Measurements from ENCODE around the gene PNPLA7. TPM values are rescaled to one million over a fixed set of nuclear protein-coding genes. Genes with fewer than 3 reads are reported as not detected.

The PNPLA7 gene
- polyA plus RNA-seq, 1 of the 3 experiments (the other 2 are of a cell fraction) = 0.99 TPM

DNA sequence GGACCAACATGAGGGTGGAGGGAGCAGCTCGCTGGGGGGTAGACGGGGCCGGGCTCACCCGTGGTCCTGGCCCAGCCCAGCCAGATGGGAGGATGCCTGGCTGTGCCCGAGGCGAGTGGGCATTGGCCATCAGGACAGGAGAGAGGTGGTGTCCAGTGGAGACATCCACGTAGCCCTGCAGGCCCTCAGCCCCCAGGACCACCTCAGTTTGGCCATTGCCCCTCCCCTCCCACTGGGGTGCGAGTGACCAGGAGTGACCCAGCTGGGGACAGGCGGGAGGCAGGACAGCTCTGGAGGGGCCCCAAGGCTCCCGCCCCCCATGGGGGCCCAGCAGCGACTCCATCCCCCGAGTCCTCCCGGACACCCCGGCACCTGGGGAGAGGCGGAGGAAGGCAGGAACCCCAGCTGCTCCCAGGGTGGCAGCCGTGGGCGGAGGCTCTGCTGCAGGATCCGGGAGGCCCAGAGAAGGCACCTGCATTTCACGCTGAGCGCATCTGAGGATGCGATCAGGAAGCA, 118.7 kb downstream of the PNPLA7 start:
- Histone ChIP-seq H3K9me3 (no peaks in the 10 kb centered on the region), H3K9me2 (no peaks in the 10 kb centered on the region), H3K79me2 (ENCODE audit: insufficient read depth) (no peaks in the 10 kb centered on the region), H3K9ac (no peak overlapping the region), H3F3A (replicated peaks; ENCODE audit: insufficient read depth) (no peaks in the 10 kb centered on the region), H3K4me2 (no peak overlapping the region), H3K27ac (ENCODE audit: low read depth in 2 of 2, low read length in 1 of 2) (no peak overlapping the region), H3K27me3 (ENCODE audit: insufficient read depth) (no peaks in the 10 kb centered on the region), H4K20me1 (ENCODE audit: insufficient read depth) (no peaks in the 10 kb centered on the region), H2AFZ (ENCODE audit: low read depth) (no peak overlapping the region), H3K4me3 (ENCODE audit: low read depth in 2 of 2, low read length in 1 of 2) (no peak overlapping the region), H3K4me1 (ENCODE audit: control insufficient read depth in 1 of 2, insufficient read depth in 2 of 2, low read depth in 1 of 2, low read length in 1 of 2) (peaks cover 4 to 8% of the 10 kb centered on the region in 2 experiments; a peak in 2 of 4 replicates), H3K36me3 (replicated peaks in 1 of 2; ENCODE audit: control insufficient read depth in 1 of 2, insufficient read depth in 2 of 2, low read length in 1 of 2) (no peaks in the 10 kb centered on the region)
- ChIA-PET POLR2A (no interaction called here), CTCF (interaction anchor here (0.6 to 7.0 kb wide), 5 partner anchors 8 to 684 kb away, joined by 3 to 27 read pairs (median 3); partner anchors contain the start of genes EXD3 and NOXA1)
- 100% methylated on average over 1 of the region's 21 CpGs for WGBS (ENCODE audit: low lambda C conversion rate)
- TF ChIP-seq POLR2AphosphoS5 (IDR thresholded peaks at IDR 0.05; ENCODE audit: low read depth, low read length) (no peak), RAD21 (IDR thresholded peaks at IDR 0.05; ENCODE audit: low read length) (no peak), RCOR1 (IDR thresholded peaks at IDR 0.05; ENCODE audit: low read length) (no peak), MXI1 (IDR thresholded peaks at IDR 0.05; ENCODE audit: low read depth, low read length) (no peak), GABPA (IDR thresholded peaks at IDR 0.05; ENCODE audit: low read depth) (no peak), TAF1 (IDR thresholded peaks at IDR 0.05; ENCODE audit: borderline replicate concordance, low read depth, low read length) (no peak), SIN3A (IDR thresholded peaks at IDR 0.05; ENCODE audit: borderline replicate concordance, low read depth, low read length) (no peak), FOSL2 (IDR thresholded peaks at IDR 0.05; ENCODE audit: borderline replicate concordance, low read depth) (no peak), USF1 (IDR thresholded peaks at IDR 0.05; ENCODE audit: borderline replicate concordance, low read depth) (no peak), GATA2 (CRISPR knock-in tag; IDR thresholded peaks at IDR 0.05) (no peak), FOXJ3 (CRISPR knock-in tag; IDR thresholded peaks at IDR 0.05) (no peak), NFIC (IDR thresholded peaks at IDR 0.05; ENCODE audit: borderline replicate concordance) (no peak), EZH2phosphoT487 (IDR thresholded peaks at IDR 0.05; ENCODE audit: borderline replicate concordance, low read depth) (no peak), RXRA (IDR thresholded peaks at IDR 0.05; ENCODE audit: borderline replicate concordance, low read depth) (no peak)
- TF ChIP-seq, protein P1, sequence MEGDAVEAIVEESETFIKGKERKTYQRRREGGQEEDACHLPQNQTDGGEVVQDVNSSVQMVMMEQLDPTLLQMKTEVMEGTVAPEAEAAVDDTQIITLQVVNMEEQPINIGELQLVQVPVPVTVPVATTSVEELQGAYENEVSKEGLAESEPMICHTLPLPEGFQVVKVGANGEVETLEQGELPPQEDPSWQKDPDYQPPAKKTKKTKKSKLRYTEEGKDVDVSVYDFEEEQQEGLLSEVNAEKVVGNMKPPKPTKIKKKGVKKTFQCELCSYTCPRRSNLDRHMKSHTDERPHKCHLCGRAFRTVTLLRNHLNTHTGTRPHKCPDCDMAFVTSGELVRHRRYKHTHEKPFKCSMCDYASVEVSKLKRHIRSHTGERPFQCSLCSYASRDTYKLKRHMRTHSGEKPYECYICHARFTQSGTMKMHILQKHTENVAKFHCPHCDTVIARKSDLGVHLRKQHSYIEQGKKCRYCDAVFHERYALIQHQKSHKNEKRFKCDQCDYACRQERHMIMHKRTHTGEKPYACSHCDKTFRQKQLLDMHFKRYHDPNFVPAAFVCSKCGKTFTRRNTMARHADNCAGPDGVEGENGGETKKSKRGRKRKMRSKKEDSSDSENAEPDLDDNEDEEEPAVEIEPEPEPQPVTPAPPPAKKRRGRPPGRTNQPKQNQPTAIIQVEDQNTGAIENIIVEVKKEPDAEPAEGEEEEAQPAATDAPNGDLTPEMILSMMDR (IDR thresholded peaks at IDR 0.05) = no peak
- TF ChIP-seq, protein P2, sequence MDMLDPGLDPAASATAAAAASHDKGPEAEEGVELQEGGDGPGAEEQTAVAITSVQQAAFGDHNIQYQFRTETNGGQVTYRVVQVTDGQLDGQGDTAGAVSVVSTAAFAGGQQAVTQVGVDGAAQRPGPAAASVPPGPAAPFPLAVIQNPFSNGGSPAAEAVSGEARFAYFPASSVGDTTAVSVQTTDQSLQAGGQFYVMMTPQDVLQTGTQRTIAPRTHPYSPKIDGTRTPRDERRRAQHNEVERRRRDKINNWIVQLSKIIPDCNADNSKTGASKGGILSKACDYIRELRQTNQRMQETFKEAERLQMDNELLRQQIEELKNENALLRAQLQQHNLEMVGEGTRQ (IDR thresholded peaks at IDR 0.05; ENCODE audit: borderline replicate concordance, low read depth, low read length) = no peak
- DNase-seq = peak; percentile 22

Data from SK-N-SH (cell line).